ENCODE data around the gene TBCB.
"Not testable (repeated sequence)": the region's sequence is repeated elsewhere in the genome, so short reads cannot be mapped to it uniquely, and the experiment has no call there.

TBCB gene

DNA sequence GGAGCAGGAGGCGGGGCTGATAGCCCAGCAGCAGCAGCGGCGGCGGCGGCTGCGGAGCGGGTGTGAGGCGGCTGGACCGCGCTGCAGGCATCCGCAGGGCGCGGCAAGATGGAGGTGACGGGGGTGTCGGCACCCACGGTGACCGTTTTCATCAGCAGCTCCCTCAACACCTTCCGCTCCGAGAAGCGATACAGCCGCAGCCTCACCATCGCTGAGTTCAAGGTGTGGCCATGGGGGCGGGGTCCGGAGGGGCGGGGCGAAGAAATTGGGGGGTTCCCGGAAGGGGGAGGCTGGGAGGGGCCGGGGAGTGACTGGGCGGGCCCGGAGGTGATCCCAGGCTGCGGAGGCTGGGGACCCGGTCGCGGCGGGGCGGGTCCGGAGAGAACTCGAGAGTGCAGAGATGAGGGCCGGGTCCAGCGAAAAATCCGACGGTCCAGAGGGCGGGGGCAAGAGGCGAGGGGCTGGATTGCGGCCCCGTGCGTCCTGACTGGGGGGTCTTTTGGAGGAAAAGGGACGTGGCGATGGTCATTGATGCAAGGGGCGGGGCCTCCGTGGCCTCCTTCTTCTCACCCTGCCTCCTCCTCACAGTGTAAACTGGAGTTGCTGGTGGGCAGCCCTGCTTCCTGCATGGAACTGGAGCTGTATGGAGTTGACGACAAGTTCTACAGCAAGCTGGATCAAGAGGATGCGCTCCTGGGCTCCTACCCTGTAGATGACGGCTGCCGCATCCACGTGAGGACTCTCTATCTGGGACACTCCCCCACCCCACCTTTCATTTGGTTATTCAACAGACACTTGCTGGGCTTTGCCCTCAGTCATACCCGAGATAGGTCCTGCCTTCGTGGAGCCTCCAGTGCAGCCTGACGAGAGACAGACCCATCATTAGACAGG lies at the start of gene TBCB:
Gene TBCB, plus strand, starts transcription at position 16 of the 891 bp plus-strand sequence. Its CDS starts 93 bp downstream, at position 109.
- peak; percentile 77 for DNase-seq (ENCODE audit: low read depth, low spot score)

DNA sequence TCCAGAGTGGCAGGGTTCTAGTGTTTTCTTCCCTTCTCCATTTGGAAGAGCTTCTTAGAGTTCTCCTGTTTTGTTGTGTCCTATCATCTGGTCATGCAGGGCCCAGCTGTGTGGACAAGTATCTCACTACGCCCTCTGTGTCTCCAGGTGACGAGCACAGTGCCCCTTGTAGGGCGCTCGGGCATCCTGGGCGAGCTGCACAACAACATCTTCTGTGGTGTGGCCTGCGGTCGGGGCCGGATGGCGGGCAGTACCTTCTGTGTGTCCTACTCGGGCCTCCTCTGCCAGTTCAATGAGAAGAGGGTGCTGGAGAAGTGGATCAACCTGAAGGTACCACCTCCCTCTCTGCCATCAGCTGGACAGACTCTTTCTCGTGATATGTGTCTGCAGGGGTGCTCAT lies 47.6 kb upstream of the TBCB start:
- DNase-seq (ENCODE audit: low read depth, low spot score) = no peak

DNA sequence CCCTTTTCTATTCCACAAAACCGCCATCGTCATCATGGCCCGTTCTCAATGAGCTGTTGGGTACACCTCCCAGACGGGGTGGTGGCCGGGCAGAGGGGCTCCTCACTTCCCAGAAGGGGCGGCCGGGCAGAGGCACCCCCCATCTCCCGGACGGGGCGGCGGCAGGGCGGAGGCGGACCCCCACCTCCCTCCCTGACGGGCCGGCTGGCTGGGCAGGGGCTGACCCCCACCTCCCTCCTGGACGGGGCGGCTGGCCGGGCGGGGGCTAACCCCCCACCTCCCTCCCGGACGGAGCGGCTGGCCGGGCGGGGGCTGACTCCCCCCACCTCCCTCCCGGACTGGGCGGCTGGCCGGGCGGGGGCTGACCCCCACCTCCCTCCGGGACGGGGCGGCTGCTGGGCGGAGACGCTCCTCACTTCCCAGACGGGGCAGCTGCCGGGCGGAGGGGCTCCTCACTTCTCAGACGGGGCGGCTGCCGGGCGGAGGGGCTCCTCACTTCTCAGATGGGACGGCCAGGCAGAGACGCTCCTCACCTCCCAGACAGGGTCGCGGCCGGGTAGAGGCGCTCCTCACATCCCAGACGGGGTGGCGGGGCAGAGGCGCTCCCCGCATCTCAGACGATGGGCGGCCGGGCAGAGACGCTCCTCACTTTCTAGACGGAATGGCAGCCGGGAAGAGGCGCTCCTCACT lies 46.3 kb upstream of the TBCB start:
- DNase-seq (ENCODE audit: low read depth, low spot score) = not testable (repeated sequence)

DNA sequence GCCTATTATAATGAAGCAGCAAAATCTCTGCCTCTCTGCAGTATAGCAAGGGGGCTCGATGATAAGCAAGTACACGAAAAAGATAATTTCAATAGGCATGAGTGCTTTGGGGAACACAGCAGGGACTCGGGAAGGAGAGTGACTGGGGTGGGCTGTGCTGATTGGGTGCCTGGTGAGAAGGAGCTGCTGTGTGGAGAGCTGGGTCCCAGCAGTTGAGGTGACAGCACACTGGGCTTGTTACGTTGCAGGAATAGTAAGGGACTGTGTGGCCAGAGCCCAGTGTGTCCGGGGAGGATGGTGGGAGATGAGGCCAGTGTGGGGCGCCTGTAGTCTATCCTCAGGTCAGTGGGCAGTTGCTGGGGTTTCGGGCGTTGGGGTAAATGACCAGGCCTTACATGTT lies 43.2 kb upstream of the TBCB start:
- DNase-seq (ENCODE audit: low read depth, low spot score) = no peak

GRCh38 chr19:36073121-36073876 lies 42.0 kb upstream of the TBCB start:
- DNase-seq (ENCODE audit: low read depth, low spot score) = no peak

DNA sequence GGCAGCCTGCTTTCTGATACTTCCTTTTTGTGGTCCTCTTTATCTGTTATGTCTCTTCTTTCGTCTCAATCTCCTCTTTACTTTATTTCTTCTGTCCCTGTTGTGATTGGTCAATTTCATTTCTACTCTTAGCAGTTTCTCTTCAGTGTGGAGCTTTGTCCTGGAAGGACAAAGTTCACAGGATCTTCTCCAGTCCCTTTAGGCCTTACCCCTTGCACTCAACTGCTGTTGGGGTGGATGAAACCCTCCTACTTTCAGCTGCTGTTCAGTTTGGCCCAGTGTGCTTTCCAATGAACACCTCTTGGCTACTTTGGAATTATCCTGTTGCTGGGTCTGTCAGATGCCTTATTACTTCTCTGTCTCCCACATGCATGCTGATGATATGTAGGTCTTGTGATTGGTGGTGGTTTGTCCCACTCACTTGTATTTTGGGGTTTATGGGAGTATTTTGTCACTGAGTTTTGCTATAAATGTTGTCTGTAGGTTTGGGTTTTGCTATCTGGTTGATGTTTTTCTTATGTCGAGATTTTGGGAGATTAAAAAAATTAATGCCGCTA lies 35.8 kb upstream of the TBCB start:
- DNase-seq (ENCODE audit: low read depth, low spot score) = no peak

- no peak for DNase-seq (ENCODE audit: low read depth, low spot score)
Observed at GRCh38 chr19:36081385-36081784, 33.9 kb upstream of the TBCB start.

- no peak for DNase-seq (ENCODE audit: low read depth, low spot score)
Observed at GRCh38 chr19:36081894-36082293, 33.4 kb upstream of the TBCB start.

GRCh38 chr19:36082916-36083315 lies 32.4 kb upstream of the TBCB start:
- no peak for DNase-seq (ENCODE audit: low read depth, low spot score)

- DNase-seq (ENCODE audit: low read depth, low spot score) = no peak
Observed at GRCh38 chr19:36084231-36085009, 30.8 kb upstream of the TBCB start.

GRCh38 chr19:36086326-36086725 lies 28.9 kb upstream of the TBCB start:
- DNase-seq (ENCODE audit: low read depth, low spot score) = no peak

DNA sequence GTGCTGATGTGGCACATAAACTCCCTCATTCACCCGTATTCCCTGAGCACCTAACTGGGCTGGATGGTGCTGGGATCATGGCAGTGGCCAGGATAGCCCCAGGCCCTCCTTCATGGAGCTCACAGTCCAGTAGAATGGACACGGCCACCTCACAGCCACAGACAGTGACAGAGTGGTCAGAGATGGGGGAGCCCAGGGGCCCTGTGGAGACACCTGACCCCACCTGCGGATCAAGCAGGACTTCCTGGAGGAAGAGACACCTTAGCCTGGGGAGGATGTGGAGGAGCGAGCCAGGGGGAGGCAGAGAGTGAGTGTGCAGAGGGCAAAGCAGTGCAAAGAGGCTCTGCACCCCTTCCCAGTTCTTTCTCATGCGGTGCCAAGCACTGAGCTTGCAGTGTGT lies 25.4 kb upstream of the TBCB start:
- no peak for DNase-seq (ENCODE audit: low read depth, low spot score)

GRCh38 chr19:36090910-36091695 lies 24.2 kb upstream of the TBCB start:
- no peak for DNase-seq (ENCODE audit: low read depth, low spot score)

GRCh38 chr19:36092566-36092965 lies 22.7 kb upstream of the TBCB start:
- DNase-seq (ENCODE audit: low read depth, low spot score) = no peak

DNA sequence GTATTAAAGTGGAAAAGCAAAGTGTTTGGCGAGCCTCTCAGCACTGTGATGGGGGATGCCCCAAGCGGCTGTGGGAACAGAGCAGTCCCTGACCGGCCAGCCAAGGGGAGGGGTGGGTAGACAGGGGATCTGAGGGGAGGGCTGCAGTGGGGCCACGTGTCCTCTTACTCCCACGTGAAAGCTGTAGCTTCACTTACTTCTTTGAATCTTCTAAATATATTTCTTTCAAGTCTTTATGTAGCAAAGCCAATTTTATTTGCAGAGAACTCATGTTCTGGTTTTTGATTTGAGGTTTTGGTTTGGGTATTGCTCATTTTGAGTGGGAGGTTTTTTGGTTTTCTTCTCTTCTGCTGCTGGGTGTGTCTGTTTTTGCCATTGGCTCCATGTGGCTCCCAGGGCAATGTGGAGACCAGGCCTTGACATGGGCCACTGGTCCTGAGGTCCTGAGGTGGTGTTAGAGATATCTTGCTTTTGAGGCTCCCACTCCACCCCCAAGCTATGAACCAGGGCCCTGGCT lies 22.1 kb upstream of the TBCB start:
- no peak for DNase-seq (ENCODE audit: low read depth, low spot score)

GRCh38 chr19:36093687-36094086 lies 21.6 kb upstream of the TBCB start:
- DNase-seq (ENCODE audit: low read depth, low spot score) = no peak

DNA sequence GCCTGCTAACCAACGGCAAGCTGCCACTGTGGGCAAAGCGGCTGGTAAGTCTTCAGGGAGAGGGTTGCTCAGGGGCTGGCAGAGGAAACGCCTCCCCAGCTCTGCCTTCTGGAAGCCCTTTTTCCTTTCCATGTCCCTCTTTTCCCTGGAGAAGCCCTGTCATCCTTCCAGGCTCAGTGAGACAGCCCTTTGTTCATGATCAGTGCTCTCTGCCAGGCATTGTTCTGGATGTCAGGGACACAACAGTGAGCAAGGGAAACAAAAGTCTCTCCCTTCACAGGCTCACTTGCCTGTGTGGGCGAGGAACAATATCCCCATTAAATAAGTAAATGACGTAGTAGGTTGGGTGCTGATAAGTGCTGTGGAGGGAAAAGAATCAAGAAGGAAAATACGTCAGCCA lies 18.2 kb upstream of the TBCB start:
- DNase-seq (ENCODE audit: low read depth, low spot score) = no peak

DNA sequence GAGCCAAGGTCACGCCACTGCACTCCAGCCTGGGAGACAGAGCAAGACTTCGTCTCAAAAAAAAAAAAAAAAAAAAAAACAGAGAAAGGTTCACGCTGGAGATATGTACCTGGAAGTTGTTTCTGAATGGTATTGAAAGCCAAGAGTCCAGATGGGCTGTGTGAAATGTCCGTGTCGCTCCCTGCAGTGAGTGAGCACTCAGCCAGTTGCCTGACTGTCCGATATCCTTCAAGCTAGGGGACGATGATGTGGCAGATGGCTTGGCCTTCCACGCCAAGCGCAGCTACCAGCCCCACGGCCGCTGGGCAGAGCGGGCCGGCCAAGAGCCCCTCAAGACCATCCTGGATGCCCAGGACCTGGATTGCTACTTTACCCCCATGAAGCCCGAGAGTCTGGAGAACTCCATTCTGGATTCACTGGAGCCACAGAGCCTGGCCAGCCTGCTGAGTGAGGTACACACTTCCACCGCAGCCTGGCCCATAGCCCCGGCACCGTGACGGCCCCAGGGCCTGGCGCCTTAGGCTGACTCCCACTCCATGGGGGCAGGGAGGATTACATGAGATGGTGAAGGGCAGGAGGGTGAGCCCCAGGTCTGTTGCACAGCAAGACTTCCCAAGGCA lies 16.0 kb upstream of the TBCB start:
- no peak for DNase-seq (ENCODE audit: low read depth, low spot score)

DNA sequence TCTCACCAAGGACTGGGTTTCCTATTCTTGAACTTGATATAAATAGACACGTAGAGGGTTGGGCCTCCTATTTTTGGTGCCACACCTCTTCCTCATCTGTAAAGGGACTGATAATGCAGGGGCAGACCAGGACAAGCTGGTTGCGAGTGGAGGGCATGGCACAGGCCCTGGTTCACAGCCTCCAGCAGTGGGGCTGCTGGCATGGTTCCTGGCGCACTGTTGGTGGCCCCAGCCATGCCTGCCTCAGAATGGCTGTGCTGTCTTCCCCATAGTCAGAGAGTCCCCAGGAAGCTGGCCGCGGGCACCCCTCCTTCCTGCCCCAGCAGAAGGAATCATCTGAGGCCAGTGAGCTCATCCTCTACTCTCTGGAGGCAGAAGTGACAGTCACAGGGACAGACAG lies 14.8 kb upstream of the TBCB start:
- DNase-seq (ENCODE audit: low read depth, low spot score) = no peak
